ENCODE results near the gene TRAPPC5.

GRCh38 chr19:7670790-7671189 lies 9.8 kb upstream of the TRAPPC5 start:
- TF ChIP-seq CTCF (IDR thresholded peaks at IDR 0.05; ENCODE audit: insufficient read depth, low read length) (no peak), POLR2AphosphoS5 (IDR thresholded peaks at IDR 0.05; ENCODE audit: low read depth) (no peak), SPI1 (IDR thresholded peaks at IDR 0.05; ENCODE audit: borderline replicate concordance, low read depth) (no peak), GABPA (IDR thresholded peaks at IDR 0.05; ENCODE audit: low read depth) (no peak), REST (IDR thresholded peaks at IDR 0.05; ENCODE audit: insufficient replicate concordance, low read depth) (no peak)
